Osteoblast (primary cell): ENCODE data around the gene DNAL1. TPM values are rescaled to one million over a fixed set of nuclear protein-coding genes. Genes with fewer than 3 reads are reported as not detected.

Source experiments
- DNase-seq: peaks from one replicate; pipeline ENCODE4 v3.0.0; 2011; ENCODE audit warnings: low spot score, mixed read lengths; ENCODE audit not compliant: insufficient read length; ENCODE audit errors: missing footprints
- H2AFZ ChIP-seq: 2 replicates; pipeline ENCODE4 v1.6.0; 2011; ENCODE audit warnings: mild to moderate bottlenecking, low read length
- H3K27ac ChIP-seq: 2 replicates; pipeline ENCODE4 v1.5.1; 2011; ENCODE audit warnings: mild to moderate bottlenecking, low read depth, low read length, moderate library complexity
- H3K27me3 ChIP-seq: 2 replicates; pipeline ENCODE4 v1.6.0; 2012; ENCODE audit warnings: mild to moderate bottlenecking, control low read depth, inconsistent platforms, low read length, moderate library complexity; ENCODE audit not compliant: insufficient read depth
- H3K36me3 ChIP-seq: 2 replicates; pipeline ENCODE4 v1.5.1; 2011; ENCODE audit warnings: mild to moderate bottlenecking, low read length, control low read depth, moderate library complexity; ENCODE audit not compliant: insufficient read depth
- H3K4me1 ChIP-seq: 2 replicates; pipeline ENCODE4 v1.5.1; 2011; ENCODE audit warnings: mild to moderate bottlenecking, low read length, control low read depth, moderate library complexity; ENCODE audit not compliant: insufficient read depth
- H3K4me2 ChIP-seq: 2 replicates; pipeline ENCODE4 v1.6.0; 2011; ENCODE audit warnings: mild to moderate bottlenecking, low read length; ENCODE audit not compliant: insufficient read depth
- H3K4me3 ChIP-seq: fragments of 200-600 bp; sonication (generic); 3 replicates; pipeline ENCODE4 v1.5.1; 2012; ENCODE audit warnings: mild to moderate bottlenecking, low read length, inconsistent platforms; ENCODE audit not compliant: insufficient read depth
- H3K79me2 ChIP-seq: 2 replicates; pipeline ENCODE4 v1.6.0; 2012; ENCODE audit warnings: mild to moderate bottlenecking, low read length, control low read depth, inconsistent platforms; ENCODE audit not compliant: insufficient read depth
- H3K9me3 ChIP-seq: 2 replicates; pipeline ENCODE4 v1.5.1; 2011; ENCODE audit warnings: low read depth, low read length, control low read depth
- H4K20me1 ChIP-seq: 2 replicates; pipeline ENCODE4 v1.6.0; 2012; ENCODE audit warnings: mild to moderate bottlenecking, low read length, control low read depth; ENCODE audit not compliant: insufficient read depth
- CTCF ChIP-seq: IDR thresholded peaks from 2 replicates; pipeline ENCODE4 v1.5.1; 2011; ENCODE audit warnings: mild to moderate bottlenecking, low read depth, low read length, moderate library complexity; ENCODE audit errors: extremely low read depth
- total RNA-seq: library from RNA; depleted of rRNA; stranded (reverse); fragments of >200 nt; gene quantifications from 2 replicates; pipeline ENCODE4 v1.2.3, GENCODE V29; 2012

Gene DNAL1
- total RNA-seq, 1 donor: 9.0 TPM

- Histone ChIP-seq H3K36me3 (peaks cover 4% of the 10 kb centered on the region), H3K4me3 (no peak overlapping the region), H3K4me1 (peaks cover 5% of the 10 kb centered on the region), H4K20me1 (no peaks in the 10 kb centered on the region), H3K27ac (no peak overlapping the region), H3K9me3 (no peaks in the 10 kb centered on the region), H3K4me2 (no peak overlapping the region), H3K27me3 (no peaks in the 10 kb centered on the region), H3K79me2 (no peaks in the 10 kb centered on the region), H2AFZ (no peak overlapping the region)
- no peak for TF ChIP-seq CTCF
- no peak for DNase-seq
Measured at GRCh38 chr14:73665130-73665529, 20.3 kb downstream of the DNAL1 start.

- Histone ChIP-seq H3K4me3 (no peak overlapping the region), H3K79me2 (no peaks in the 10 kb centered on the region)
- no peak for TF ChIP-seq CTCF
Measured at GRCh38 chr14:73666583-73666982, 21.8 kb downstream of the DNAL1 start.

GRCh38 chr14:73667854-73668253 is 23.1 kb downstream of the DNAL1 start:
- no peaks in the 10 kb centered on the region for H3K27me3 ChIP-seq
- H4K20me1 ChIP-seq: no peaks in the 10 kb centered on the region
- no peak for DNase-seq
- TF ChIP-seq CTCF: no peak
- no peak overlapping the region for H2AFZ ChIP-seq
- no peak overlapping the region for H3K27ac ChIP-seq
- H3K4me1 ChIP-seq: peaks cover under 1% of the 10 kb centered on the region
- H3K4me3 ChIP-seq: no peak overlapping the region
- H3K9me3 ChIP-seq: no peaks in the 10 kb centered on the region
- H3K4me2 ChIP-seq: no peak overlapping the region
- no peaks in the 10 kb centered on the region for H3K79me2 ChIP-seq
- H3K36me3 ChIP-seq: peaks cover 4% of the 10 kb centered on the region

More at GRCh38 chr14:73666583-73666982, 21.8 kb downstream of the DNAL1 start:
- Histone ChIP-seq H3K4me1 (peaks cover 5% of the 10 kb centered on the region), H3K27me3 (no peaks in the 10 kb centered on the region), H3K27ac (no peak overlapping the region), H3K4me2 (no peak overlapping the region), H3K36me3 (peaks cover 4% of the 10 kb centered on the region), H2AFZ (no peak overlapping the region), H3K9me3 (no peaks in the 10 kb centered on the region), H4K20me1 (no peaks in the 10 kb centered on the region)
- no peak for DNase-seq

- H3K79me2 ChIP-seq: no peaks in the 10 kb centered on the region
- H3K27me3 ChIP-seq: no peaks in the 10 kb centered on the region
- DNase-seq: no peak
- no peaks in the 10 kb centered on the region for H3K9me3 ChIP-seq
- no peak overlapping the region for H2AFZ ChIP-seq
- no peak for TF ChIP-seq CTCF
- peaks cover 7% of the 10 kb centered on the region for H3K36me3 ChIP-seq
- H3K27ac ChIP-seq: no peak overlapping the region
- no peaks in the 10 kb centered on the region for H4K20me1 ChIP-seq
- H3K4me3 ChIP-seq: no peak overlapping the region
- H3K4me1 ChIP-seq: peaks cover 4% of the 10 kb centered on the region
- H3K4me2 ChIP-seq: no peak overlapping the region
Measured at GRCh38 chr14:73674986-73675385, 30.2 kb downstream of the DNAL1 start.
